ENCODE results near the gene KRTAP17-1.

DNA sequence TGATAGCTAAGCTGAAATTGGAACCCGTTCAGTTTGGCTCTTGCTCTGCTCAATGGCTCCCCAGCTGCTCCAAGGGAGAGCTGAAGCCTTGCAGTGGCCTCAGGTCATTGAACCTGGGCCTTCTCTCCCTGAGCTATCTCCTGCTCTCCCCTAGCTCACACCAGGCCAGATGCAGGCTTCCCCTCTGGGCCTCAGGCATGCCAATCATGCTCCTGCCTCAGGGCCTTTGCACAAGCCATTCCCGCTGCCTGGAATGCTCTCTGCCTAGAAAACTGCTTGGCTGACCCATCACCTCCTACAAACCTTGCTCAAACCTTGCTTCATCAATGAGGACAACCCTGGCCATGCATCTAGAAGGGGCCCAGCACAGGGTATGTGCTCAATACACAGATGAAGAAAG, 16.7 kb upstream of the KRTAP17-1 start:
- no peak for TF ChIP-seq CTCF (IDR thresholded peaks at IDR 0.05)
- no peak for TF ChIP-seq PBX3 (IDR thresholded peaks at IDR 0.05)
- TF ChIP-seq ZBTB33 (IDR thresholded peaks at IDR 0.05; ENCODE audit: borderline replicate concordance, low read depth) = no peak
- TF ChIP-seq POLR2AphosphoS5 (IDR thresholded peaks at IDR 0.05; ENCODE audit: low read depth, low read length) = no peak

All from SK-N-SH (cell line).